NCI-H2107 (cell line): ENCODE data around the gene TMEM240.

Source experiments
- DNase-seq: peaks from one replicate; lab custom pipeline; 2025; lab: John Stamatoyannopoulos, UW

Gene TMEM240

DNA sequence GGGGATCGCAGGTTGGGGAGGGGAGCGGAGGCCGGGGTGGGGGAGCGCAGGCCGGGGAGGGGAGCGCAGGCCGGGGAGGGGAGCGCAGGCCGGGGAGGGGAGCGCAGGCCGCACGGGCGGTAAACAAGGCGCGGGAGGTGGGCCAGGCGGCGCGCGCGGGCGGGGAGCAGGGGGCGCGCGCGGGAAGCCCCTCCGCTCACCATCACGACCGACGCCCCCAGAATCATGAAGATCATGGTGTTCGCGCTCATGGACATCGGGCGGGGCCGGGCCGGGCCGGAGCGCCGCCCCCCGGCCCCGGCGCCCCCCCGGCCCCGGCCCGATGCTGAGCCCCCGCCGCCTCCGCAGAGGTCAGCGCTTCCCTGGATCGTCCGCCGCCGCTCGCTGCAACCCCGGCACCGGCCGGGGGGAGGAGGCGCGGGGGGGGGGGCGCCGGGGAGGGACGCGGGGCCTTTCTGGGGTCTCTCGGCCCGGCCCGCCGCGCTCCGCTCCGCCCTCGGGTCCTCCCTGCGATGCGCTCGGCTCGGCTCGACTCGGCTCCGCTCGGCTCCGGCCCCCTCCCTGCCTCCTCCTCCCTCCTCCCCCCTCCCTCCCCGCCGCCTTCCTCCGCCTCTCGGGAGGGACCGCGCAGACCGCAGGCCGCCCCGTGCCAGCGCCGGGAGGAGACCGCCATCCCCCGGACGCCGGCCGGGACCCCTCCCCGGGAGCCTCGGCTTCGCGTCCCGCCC, at the start of gene TMEM240:
Gene TMEM240 (minus strand): TSS at position 535 of the 728 bp plus-strand sequence. CDS start 278 bp downstream, at position 257.
- no peak for DNase-seq

DNA sequence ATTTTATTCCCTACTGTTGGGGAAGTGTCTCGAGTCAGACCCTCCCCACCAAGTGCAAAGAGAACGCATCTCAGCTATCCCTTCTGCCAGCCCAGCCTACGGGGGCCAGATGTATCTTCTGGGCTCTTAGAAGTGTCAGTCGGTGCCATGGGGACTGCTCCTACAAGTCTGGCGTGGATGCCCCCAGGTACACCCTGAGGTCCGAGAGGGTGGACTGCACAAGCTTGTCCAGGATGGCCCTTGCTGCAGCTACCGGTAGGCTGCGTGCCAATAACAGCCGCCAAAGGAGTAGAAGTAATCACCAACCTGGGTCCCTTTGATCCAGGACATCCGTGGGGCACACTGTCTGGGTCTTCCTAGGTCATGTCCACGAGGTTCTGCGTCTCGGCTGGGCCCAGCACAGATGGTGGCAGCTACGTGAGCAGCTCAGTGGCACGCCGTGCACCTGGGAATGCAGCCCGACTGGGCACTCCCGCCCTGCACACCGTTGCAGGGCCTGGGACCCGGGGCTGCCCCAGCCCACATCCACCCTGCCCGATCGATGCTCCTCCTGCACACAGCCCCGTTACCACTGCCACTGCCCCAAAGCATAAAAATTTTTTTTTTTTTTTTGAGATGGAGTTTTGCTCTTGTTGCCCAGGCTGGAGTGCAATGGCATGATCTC, 43.1 kb upstream of the TMEM240 start:
- DNase-seq = no peak

DNA sequence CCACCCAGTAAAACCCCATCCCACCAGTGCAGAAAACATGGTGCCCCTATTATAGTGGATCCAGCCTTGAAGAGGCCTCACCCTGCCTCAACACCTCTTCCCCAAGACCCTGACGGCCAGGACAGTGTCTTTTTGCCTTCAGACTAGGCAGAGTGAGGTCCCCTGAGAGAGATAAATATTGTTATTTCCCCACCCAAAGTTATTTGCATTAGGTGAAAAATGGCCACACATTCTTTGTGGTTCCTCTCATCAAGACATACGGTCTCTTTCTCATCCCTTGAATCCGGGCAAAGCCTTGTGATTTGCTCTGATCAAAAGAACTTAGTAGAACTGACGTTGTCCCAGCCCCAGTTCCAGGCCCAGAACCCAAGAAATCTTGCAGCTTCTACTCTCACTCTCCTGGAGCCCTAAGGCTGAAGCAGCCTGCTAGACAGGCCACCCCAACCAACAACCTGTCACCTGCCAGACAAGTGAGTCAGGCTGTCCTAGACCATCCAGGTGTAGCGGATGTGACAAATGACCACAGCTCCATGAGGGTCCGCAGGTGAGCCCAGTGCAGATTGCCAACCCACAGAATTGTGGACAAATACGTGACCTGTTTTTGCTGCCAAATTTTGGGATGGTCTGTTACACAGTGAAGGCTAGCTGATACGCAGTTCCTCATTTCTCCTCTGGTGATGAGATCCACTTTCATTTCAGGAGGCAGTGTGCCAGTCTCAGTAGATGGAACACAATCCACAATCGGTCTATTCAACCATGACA, 42.3 kb upstream of the TMEM240 start:
- no peak for DNase-seq

DNA sequence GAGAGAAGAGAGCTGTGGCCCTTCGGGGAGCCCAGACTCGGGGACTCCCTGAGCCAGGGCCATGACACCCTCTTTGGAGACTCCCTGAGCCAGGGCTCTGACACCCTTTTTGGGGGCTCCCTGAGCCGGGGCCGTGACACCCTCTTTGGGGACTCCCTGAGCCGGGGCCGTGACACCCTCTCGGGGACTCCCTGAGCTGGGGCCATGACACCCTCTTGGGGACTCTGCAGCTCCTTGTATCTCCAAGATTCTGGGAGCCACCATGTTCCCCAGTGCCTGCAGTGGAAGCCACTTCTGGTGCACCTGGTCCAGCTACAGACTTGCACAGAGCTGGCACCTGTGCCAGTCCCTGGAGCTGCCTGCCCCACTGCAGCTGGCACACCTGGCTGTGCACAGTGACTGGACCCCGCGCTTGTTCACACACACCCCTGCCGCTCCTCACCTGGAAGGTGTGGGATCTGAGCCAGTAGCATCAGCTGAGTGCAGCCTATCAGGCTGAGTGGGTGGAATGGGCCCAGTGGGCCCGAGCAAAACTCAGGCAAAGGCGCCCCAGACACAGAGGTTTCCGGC, 38.0 kb upstream of the TMEM240 start:
- no peak for DNase-seq

DNA sequence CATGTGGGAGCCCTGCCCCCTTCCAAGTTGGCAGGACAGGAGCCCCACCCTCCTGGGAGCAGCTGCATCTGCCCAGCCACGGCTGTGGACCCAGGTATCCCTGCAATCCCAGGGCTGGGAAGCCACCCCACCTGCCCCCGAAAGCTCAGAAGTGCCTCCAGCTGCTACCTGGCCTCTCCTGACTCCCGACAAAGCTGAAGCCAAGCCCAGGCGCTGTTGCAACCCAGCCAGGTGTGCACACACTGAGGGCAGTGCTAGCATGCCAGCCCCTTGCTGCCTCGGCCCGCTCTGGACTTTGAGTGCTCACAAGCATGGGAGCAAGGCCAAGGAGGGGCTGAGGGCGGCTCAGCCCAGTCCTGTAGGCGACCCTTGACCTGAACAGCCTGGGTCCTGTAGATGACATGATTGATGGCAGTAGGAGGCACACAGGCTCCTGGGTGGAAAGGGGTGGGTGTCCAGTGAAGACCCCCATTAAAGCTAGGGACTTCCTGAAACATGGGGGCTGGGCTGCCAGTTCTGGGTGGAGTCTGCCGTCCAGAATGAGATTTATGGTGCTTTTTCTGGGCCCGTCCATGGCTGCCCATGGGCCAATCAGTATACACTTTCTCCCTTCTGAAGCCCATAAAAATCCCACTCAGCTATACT, 37.1 kb upstream of the TMEM240 start:
- no peak for DNase-seq

DNA sequence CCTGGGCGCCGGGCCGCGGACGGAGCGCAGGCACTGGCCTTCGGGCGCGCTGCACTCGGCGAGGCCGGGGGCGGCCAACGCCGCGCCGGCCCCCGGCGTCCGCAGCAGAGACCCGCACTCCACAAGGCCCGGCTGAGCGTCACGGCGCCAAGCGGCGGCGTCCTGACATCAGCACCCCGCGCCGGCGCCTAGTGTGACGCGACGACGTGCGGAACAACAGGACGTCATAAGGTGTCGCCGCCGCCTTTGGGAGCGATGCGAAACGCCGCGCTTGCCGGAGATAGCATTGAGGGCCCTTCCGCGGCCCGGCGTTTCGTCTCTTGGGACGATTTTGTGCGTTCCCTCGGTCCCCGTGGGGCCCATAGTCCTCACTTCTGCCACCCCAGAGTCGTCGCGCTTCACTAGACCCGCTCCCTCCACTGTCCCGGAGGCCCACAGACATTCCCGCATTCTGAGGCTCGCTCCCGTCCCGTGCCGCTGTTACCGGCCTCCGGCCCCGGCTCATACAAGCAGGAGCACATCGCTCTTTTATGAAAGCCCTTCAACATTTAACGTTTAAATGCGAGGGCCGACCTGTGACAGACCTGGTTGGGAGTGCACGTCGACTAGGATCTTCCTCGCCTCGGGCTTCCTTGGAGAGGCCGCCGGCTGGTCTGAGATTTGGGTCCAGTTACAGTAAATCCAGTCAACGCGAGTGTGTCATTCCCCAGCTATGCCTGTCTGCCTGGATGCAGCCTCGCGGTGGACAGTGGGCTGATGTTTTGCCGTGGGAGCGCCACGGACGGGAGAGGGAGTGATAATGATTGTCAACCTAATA, 34.5 kb upstream of the TMEM240 start, which contains the start of gene SSU72:
Gene SSU72 (minus strand): TSS at position 143 of the 817 bp plus-strand sequence. CDS start 306 bp downstream, outside the sequence.
- DNase-seq = peak; percentile 6

DNA sequence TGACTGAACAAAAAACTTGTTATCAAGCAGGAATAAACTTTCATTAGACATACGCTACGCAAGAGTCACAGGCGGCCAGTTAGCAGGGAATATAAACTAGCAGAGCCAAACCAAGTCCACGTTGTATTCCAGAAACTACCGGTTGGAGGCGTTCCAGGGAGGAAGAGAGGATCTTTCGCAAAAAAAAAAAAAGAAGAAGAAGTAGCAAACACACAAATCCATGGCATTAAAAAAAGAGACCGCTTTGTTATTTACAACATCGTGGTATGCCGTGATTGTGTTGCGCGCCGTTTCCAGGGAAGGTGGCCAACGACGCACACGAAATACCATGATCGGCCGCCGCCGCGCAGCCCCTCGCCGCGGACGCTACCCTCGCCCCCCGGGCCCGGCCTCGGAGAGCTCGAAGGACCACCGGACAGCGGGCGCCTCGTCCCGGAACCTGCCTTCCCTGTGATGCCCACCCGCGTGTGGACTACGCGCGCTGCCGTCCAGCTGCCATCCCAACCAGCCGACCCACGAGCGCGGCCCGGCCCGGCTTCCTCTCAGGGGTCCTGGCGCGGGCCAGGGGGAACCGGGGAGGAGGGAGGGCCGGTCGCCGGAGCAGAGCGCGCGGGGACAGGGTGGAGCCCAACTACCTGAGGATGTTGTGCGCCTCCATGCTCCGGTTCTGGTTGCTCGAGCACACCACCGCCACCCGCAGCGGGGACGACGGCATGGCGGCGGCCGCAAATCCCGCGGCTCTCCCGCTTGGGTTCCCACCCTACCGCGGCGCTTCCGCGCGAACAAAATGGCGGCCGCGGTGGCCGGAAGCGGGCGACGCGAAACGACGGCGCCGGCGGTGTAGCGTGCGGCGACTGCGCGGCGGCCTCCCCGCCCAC, 33.7 kb upstream of the TMEM240 start:
- no peak for DNase-seq

DNA sequence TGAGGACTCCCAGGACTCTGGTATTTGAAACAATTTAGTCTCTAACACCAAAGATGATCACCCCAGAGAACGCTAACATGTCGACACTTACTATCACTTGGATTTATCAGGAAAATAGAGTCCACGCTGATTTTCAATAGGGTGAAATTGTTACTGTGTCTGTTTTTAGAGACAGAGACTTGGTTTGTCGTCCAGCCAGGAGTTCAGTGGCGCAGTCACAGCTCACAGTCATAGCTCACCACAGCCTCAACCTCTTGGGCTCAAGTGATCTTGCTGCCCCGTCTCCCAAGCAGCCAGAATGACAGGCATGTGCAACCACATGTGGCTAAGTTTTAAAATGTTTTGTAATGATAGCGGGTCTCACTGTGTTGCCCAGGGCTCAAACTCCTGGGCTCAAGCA, 28.9 kb upstream of the TMEM240 start:
- no peak for DNase-seq

DNA sequence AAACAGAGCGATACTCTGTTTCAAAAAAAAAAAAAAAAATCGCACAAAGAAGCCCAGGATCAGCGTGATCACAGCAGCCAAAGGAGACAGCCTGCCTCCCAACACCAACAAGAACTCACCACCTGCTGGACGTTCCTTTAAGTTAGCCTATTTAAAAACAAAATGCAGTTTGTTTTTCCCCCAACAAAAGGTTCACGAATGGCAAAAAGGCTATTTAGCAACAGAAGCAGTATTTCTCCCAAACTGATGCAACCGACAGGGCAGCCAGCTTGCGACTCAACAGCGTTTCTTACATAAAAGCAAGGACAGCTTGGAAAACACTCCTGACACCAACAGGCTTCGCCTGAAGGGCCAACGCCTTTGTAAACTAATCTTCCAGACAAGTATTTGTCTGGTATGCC, 27.5 kb upstream of the TMEM240 start:
- no peak for DNase-seq

DNA sequence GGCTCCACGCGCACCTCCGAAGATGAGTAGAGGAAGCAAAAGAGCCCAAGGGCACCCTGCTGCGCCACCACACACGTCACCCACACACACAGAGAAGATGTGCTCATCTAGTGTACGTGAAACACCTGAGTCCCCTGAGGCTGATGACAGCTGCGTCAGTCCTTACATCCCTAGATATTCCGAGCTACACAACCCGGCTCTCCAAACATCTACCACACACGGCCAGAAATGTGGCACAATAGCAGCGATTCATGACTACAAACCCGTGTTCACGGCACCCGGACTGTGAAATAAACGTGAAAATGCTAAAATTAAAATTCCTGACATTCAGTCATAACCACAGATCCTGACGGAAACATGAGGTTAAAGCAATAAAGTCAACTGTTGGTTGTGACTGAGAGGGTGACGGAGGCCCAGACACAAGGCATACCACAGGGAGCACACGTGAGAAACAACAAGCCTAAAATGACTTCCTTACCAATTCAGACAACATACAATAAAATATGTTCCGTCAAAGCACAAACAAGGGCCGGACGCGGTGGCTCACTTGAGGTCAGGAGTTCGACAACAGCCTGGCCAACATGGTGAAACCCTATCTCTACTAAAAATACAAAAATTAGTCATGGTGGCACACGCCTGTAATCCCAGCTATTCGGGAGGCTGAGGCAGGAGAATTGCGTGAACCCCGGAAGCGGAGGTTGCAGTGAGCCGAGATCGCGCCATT, 26.9 kb upstream of the TMEM240 start:
- DNase-seq = no peak

DNA sequence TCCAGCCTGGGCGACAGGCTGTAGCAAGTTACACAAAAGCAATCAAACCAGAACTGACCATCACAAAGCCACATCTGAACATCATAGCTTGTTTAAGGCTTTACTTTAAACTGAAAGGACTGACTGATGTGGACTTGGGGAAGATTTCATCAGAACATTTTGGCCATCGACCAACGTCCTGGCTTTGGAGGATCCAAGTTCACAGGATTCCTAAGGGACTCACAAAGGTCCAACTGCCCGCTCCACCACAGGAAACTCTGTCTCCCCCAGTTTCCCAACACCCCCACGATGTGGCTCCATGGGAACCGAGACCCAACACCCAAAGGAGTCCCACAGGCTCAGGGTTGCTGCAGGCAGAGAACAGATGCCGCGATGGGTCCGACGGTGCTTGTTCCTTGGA, 24.9 kb upstream of the TMEM240 start:
- no peak for DNase-seq

DNA sequence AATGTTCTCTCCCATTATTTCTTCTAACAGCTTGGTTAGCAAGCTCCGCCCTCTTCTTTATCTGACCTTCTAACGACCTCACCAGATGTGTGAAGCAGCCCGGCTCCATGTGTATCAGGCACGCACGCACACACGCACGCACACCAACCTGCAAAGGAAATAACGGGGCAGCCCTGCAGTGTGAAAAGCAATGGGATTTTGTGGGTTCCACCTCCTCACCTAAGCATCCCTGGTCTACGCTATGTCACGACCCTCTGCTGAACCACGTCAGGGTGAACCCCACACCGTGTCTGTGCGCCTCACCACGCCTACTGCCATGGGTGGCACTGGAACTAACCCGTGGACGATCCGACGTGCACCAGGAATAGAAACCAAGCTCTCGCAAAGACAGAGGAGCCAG, 23.8 kb upstream of the TMEM240 start:
- DNase-seq = no peak

DNA sequence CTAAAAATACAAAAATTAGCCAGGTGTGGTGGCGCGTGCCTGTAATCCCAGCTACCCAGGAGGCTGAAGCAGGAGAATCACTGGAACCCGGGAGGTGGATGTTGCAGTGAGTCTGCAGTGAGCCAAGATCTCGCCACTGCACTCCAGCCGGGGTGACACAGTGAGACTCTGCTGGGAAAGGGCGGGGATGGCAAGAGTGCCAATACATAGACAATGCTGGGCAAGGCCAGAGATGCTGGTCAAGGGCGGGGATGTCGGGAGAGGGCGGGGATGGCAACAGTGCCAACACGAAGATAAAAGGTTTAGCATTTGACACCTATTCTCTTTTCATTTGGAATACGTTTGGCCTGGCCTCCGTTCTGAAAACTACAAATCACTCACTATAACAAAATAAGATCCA, 23.3 kb upstream of the TMEM240 start:
- no peak for DNase-seq

DNA sequence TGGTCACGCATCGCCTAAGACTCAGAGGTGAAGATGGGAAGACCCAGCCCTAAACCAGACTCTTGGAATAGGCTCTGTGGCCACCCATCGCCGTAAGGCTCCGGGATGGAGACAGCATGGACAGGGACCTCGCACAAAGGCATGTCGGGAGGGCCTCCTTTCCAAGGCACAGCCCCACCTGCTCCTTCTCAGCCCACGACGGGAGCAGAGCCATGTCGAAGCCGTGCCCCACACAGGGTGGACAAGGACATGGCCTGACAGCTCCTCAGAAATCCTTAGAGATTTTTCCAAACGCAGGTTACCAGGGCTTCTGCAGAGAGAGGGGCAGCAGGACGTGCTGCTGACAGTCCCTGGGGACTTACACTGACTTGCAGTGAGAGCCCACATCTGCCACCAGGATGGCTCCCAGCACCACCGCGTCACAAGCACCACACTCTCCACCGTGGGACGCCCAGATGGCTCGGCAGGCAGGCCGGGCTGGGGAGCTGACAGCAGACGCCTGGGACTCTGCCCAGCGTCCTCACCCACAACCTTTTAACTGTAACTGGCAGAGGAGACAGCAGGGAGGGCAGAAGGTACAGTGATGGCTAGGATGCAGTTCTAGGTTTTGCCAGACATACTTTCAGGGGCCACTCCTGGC, 22.3 kb upstream of the TMEM240 start:
- DNase-seq = no peak

DNA sequence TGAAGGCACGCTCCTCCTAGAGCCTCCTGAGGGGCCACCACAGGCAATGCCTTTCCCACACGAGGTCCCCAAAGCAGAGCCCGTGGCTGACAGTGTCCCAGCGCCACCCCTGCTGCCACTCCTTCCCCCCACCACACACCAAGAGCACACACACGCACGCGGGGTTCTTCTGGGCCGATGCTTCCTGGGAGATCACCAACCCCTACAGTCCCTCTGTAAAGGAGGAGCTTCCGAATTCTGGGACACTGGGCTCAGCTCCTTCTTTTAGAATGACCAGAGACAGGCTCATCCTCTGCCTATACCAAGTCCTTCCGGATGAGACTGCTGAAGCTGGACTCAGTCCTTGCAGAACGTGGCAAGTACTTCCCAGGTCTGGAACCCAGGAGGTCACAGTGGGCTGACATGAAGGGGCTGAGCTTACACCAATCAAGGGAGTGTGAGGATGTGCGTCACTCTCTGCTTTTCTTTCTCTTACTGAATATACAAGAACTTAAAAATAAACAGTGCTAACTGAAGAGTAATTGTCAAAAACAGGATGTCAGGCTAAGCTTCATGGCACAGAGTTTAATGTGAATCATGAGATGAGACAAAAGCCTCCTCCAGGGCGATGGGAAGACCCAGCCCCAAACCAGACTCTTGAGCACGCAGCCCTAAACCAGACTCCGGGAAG, 21.5 kb upstream of the TMEM240 start:
- no peak for DNase-seq

DNA sequence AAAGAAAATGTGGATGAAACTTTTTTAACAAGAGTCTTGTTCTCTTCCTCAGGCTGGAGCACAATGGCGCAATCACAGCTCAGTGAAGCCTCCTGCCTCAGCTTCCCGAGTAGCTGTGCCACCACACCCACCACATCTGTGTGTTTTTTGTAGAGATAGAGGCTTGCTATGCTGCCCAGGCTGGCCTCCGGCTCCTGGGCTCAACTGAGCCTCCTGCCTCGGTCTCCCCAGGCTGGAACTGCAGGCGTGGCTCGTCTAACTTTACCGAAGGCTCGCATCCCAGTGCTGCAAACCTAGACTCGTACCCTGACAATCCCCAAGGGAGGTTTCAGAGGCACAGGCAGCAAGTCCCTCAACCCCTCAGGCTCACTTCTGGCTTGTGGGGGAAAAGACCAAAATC, 19.8 kb upstream of the TMEM240 start:
- no peak for DNase-seq

DNA sequence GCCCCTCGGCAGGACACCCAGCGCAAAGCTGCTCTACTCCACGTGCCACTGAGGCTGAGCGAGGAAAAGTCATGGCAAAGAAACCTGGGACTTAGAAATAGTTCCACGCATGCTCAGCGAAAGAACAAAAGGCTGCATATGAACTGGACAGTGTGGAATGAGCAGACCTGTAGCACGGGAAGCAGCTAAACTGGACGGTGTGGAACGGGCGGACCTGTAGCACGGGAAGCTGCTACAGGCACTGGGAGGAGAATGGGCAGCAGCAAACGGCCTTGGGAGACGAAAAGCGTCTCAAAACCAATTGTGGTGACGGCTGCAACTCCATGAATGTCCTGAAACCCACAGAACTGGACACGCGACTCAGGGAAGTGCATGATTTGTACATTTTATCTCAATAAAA, 18.6 kb upstream of the TMEM240 start:
- no peak for DNase-seq

DNA sequence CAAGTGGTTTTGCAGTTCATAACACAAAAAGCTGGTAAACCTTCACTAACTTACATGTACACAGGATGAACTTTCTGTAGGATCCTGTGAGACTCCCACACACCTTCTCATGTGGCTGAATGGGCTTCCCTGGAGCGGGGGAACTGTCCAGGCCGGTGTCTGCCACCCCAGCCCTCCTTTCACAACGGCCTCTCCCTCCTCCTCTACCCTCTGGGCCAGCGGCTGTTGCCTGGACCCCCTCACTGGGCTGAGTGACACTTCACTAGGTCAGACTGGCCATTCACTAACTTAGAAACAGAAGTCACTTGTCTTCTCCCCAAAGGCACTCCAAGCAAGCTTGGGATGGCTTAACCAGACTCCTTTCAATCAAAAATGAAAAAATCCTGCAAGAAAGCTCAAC, 18.2 kb upstream of the TMEM240 start:
- DNase-seq = no peak
